K562 (cell line): ENCODE data around the gene GCGR.

Experiments
- CTCF ChIP-seq, 3 experiments: IDR thresholded peaks in 2 of 3; conservative IDR thresholded peaks in 1 of 3; 2 replicates each; pipeline ENCODE4 v1.5.1; 2011 to 2012; ENCODE audit warnings: low read length in 3 of 3, mild to moderate bottlenecking in 3 of 3, control low read depth in 2 of 3, improper control_type of control experiment in 1 of 3, inconsistent platforms in 1 of 3, low read depth in 1 of 3, mixed read lengths in 1 of 3, moderate library complexity in 1 of 3; ENCODE audit not compliant: insufficient read depth in 2 of 3
- EHMT2 ChIP-seq: fragments of 450-650 bp; IDR thresholded peaks from 2 replicates; pipeline ENCODE4 v1.6.1; 2018; ENCODE audit warnings: antibody characterized with exemption
- EP300 ChIP-seq: IDR thresholded peaks from 2 replicates; pipeline ENCODE4 v1.6.1; 2012; ENCODE audit warnings: low read length, improper control_type of control experiment
- EP400 ChIP-seq: fragments of 450-650 bp; IDR thresholded peaks from 2 replicates; pipeline ENCODE4 v1.6.1; 2017; ENCODE audit warnings: antibody characterized with exemption, mild to moderate bottlenecking, moderate library complexity
- KDM1A ChIP-seq, 2 experiments: fragments of 450-650 bp; IDR thresholded peaks; 2 replicates each; pipeline ENCODE4 v1.6.1; 2016; ENCODE audit warnings: mild to moderate bottlenecking in 2 of 2
- NFE2 ChIP-seq: IDR thresholded peaks from 2 replicates; pipeline ENCODE4 v1.6.1; 2014; ENCODE audit warnings: antibody characterized with exemption, low read depth
- ZNF311 ChIP-seq: fragments of 250-450 bp; sonication (Bioruptor Pico); IDR thresholded peaks from 2 replicates; pipeline ENCODE4 v1.4.0; 2020; ENCODE audit warnings: mild to moderate bottlenecking, moderate library complexity
- TF ChIP-seq, protein P1 (sequence below): fragments of 250-450 bp; sonication (Bioruptor Pico); IDR thresholded peaks from 2 replicates; pipeline ENCODE4 v1.5.0; 2020; ENCODE audit warnings: mild to moderate bottlenecking, borderline replicate concordance
- TF ChIP-seq, protein P2 (sequence below): fragments of 150-350 bp; conservative IDR thresholded peaks from 2 replicates; pipeline ENCODE4 v1.6.1; 2014; ENCODE audit warnings: low read length

DNA sequence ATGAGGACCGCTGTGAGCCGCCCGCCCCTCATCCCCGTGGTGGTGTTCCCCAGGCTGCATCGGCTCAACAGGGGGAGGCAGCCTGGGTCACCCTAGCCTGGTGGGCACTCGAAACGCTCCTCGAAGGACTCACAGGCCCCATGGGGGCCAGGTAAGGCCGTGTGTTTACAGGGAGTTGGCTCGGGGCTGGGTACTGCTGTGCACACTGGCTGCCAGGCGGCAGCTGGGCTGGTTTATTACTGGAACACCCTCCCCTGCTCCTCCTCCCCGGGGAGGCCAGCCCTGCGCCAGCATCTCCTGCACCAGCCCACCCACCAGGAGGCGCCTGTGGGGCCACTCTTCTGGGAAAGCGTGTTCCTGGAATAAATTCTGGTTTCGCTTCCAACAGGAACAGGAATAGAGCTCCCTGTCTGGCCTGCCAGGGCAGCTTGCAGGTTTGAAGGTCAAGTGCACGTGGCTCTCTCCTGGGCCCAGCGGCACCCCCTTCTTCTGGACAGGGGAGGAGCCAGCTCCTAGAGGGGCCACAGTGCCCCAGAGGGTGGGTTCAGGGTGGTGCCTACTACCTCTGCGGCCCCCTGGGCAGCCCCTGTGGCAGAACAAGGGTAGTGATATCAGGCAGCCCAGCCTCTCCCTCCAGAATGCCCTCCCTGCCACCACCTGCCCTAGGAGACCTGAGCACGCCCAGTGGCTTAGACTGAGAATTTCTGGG, 17.8 kb downstream of the GCGR start:
- TF ChIP-seq KDM1A (IDR thresholded peaks at IDR 0.05) (0 out of 4 replicates have a peak, but pooled peaks of 1 of the 2 experiments have one; percentile 7), ZNF311 (CRISPR knock-in tag) (peak; percentile 85), EHMT2 (no peak), NFE2 (no peak), EP400 (peak; percentile 95), EP300 (peak; percentile 81), CTCF (IDR thresholded peaks at IDR 0.05 in 2 of 3, conservative IDR thresholded peaks at IDR 0.05 in 1 of 3; ENCODE audit: insufficient read depth in 2 of 3, low read depth in 1 of 3, low read length in 3 of 3) (peak; percentile 84 to 92 (median 88))
- TF ChIP-seq, protein P1, sequence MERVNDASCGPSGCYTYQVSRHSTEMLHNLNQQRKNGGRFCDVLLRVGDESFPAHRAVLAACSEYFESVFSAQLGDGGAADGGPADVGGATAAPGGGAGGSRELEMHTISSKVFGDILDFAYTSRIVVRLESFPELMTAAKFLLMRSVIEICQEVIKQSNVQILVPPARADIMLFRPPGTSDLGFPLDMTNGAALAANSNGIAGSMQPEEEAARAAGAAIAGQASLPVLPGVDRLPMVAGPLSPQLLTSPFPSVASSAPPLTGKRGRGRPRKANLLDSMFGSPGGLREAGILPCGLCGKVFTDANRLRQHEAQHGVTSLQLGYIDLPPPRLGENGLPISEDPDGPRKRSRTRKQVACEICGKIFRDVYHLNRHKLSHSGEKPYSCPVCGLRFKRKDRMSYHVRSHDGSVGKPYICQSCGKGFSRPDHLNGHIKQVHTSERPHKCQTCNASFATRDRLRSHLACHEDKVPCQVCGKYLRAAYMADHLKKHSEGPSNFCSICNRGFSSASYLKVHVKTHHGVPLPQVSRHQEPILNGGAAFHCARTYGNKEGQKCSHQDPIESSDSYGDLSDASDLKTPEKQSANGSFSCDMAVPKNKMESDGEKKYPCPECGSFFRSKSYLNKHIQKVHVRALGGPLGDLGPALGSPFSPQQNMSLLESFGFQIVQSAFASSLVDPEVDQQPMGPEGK (CRISPR knock-in tag) = no peak
- TF ChIP-seq, protein P2, sequence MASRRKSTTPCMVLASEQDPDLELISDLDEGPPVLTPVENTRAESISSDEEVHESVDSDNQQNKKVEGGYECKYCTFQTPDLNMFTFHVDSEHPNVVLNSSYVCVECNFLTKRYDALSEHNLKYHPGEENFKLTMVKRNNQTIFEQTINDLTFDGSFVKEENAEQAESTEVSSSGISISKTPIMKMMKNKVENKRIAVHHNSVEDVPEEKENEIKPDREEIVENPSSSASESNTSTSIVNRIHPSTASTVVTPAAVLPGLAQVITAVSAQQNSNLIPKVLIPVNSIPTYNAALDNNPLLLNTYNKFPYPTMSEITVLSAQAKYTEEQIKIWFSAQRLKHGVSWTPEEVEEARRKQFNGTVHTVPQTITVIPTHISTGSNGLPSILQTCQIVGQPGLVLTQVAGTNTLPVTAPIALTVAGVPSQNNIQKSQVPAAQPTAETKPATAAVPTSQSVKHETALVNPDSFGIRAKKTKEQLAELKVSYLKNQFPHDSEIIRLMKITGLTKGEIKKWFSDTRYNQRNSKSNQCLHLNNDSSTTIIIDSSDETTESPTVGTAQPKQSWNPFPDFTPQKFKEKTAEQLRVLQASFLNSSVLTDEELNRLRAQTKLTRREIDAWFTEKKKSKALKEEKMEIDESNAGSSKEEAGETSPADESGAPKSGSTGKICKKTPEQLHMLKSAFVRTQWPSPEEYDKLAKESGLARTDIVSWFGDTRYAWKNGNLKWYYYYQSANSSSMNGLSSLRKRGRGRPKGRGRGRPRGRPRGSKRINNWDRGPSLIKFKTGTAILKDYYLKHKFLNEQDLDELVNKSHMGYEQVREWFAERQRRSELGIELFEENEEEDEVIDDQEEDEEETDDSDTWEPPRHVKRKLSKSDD = no peak
